Type B pancreatic cell (in vitro differentiated cells): Measurements from ENCODE around the gene CYP19A1. TPM values are rescaled to one million over a fixed set of nuclear protein-coding genes. Genes with fewer than 3 reads are reported as not detected.

Experiments
- DNase-seq: peaks from one replicate; pipeline ENCODE4 v3.0.0; 2021; ENCODE audit warnings: mixed read lengths; ENCODE audit not compliant: unreplicated experiment; ENCODE audit errors: extremely low spot score
- H3K27ac Mint-ChIP-seq: 2 replicates; pipeline ENCODE4 v1.8.0; 2021; ENCODE audit warnings: mild to moderate bottlenecking, mixed read lengths
- H3K27me3 Mint-ChIP-seq: 2 replicates; pipeline ENCODE4 v1.8.0; 2021; ENCODE audit warnings: mixed read lengths
- H3K36me3 Mint-ChIP-seq: 2 replicates; pipeline ENCODE4 v1.8.0; 2021; ENCODE audit warnings: mixed read lengths
- H3K4me1 Mint-ChIP-seq: one replicate; pipeline ENCODE4 v1.8.0; 2021; ENCODE audit warnings: mixed read lengths; ENCODE audit not compliant: unreplicated experiment
- H3K4me3 Mint-ChIP-seq: 2 replicates; pipeline ENCODE4 v1.8.0; 2021; ENCODE audit warnings: mild to moderate bottlenecking, mixed read lengths
- H3K9me3 Mint-ChIP-seq: 2 replicates; pipeline ENCODE4 v1.8.0; 2021; ENCODE audit warnings: mixed read lengths
- CTCF ChIP-seq: fragments of 200-600 bp; sonication (generic); conservative IDR thresholded peaks from 2 replicates; pipeline ENCODE4 v1.5.0; 2021; ENCODE audit warnings: antibody characterized with exemption, mild to moderate bottlenecking
- total RNA-seq: library from RNA; stranded (reverse); gene quantifications from 2 replicates; pipeline ENCODE4 v1.2.1, GENCODE V29; 2021; ENCODE audit warnings: low replicate concordance

CYP19A1 gene
- total RNA-seq, 1 donor from 2014 or later = 1.3 TPM

- TF ChIP-seq CTCF = no peak
- H3K4me1 Mint-ChIP-seq = peaks cover 5% of the 10 kb centered on the region
- no peak overlapping the region for H3K27ac Mint-ChIP-seq
- no peak overlapping the region for H3K4me3 Mint-ChIP-seq
- H3K9me3 Mint-ChIP-seq = peaks cover 6% of the 10 kb centered on the region
- DNase-seq = no peak
- H3K36me3 Mint-ChIP-seq = no peaks in the 10 kb centered on the region
- H3K27me3 Mint-ChIP-seq = peaks cover 6% of the 10 kb centered on the region
These were observed 4.8 kb downstream of the CYP19A1 start for GRCh38 chr15:51333571-51333970.

GRCh38 chr15:51332206-51333147, 5.9 kb downstream of the CYP19A1 start:
- Mint-ChIP-seq H3K27me3 (peaks cover 4% of the 10 kb centered on the region), H3K36me3 (no peaks in the 10 kb centered on the region), H3K4me1 (peaks cover 5% of the 10 kb centered on the region), H3K27ac (no peak overlapping the region), H3K9me3 (peaks cover 6% of the 10 kb centered on the region), H3K4me3 (no peak overlapping the region)
- DNase-seq = no peak
- TF ChIP-seq CTCF = no peak

- Mint-ChIP-seq H3K27ac (no peak overlapping the region), H3K9me3 (peaks cover 6% of the 10 kb centered on the region), H3K4me1 (peaks cover 5% of the 10 kb centered on the region), H3K36me3 (no peaks in the 10 kb centered on the region), H3K4me3 (no peak overlapping the region), H3K27me3 (peaks cover 4% of the 10 kb centered on the region)
- DNase-seq = no peak
- no peak for TF ChIP-seq CTCF
These were observed 7.3 kb downstream of the CYP19A1 start for GRCh38 chr15:51331141-51331540.

- H3K4me3 Mint-ChIP-seq = no peak overlapping the region
- no peak for DNase-seq
- H3K27ac Mint-ChIP-seq = no peak overlapping the region
- no peaks in the 10 kb centered on the region for H3K36me3 Mint-ChIP-seq
- no peaks in the 10 kb centered on the region for H3K9me3 Mint-ChIP-seq
- TF ChIP-seq CTCF = no peak
- no peaks in the 10 kb centered on the region for H3K4me1 Mint-ChIP-seq
- no peaks in the 10 kb centered on the region for H3K27me3 Mint-ChIP-seq
These were observed 9.5 kb downstream of the CYP19A1 start for GRCh38 chr15:51328926-51329325.

- Mint-ChIP-seq H3K4me3 (no peak overlapping the region), H3K27me3 (no peaks in the 10 kb centered on the region), H3K9me3 (no peaks in the 10 kb centered on the region), H3K36me3 (no peaks in the 10 kb centered on the region), H3K27ac (no peak overlapping the region), H3K4me1 (no peaks in the 10 kb centered on the region)
- no peak for TF ChIP-seq CTCF
- DNase-seq = no peak
These were observed 11.3 kb downstream of the CYP19A1 start for GRCh38 chr15:51327081-51327480.
